Measurements from ENCODE around the gene TCF21. TPM values are rescaled to one million over a fixed set of nuclear protein-coding genes. Genes with fewer than 3 reads are reported as not detected.
A peak's percentile ranks its signal among the peaks of the same experiment; 100 is the strongest.

The TCF21 gene
- total RNA-seq, 2 donors from 2014 or later, result 4.9 to 9.7 TPM

- Histone ChIP-seq H3K27ac (peak overlapping the region; percentile 30 to 83), H3K36me3 (no peaks in the 10 kb centered on the region), H3K4me3 (no peak overlapping the region), H3K4me1 (replicated peaks) (no peaks in the 10 kb centered on the region), H3K27me3 (replicated peaks; ENCODE audit: insufficient read depth) (peaks cover 8% of the 10 kb centered on the region), H3K9me3 (no peaks in the 10 kb centered on the region)
- no peak for DNase-seq (ENCODE audit: low spot score)
- intact Hi-C loops (cut with DNase I), result no loop called here
- TF ChIP-seq POLR2AphosphoS5 (IDR thresholded peaks at IDR 0.05) (no peak), POLR2A (IDR thresholded peaks at IDR 0.05) (no peak)
- TF ChIP-seq, protein P1, sequence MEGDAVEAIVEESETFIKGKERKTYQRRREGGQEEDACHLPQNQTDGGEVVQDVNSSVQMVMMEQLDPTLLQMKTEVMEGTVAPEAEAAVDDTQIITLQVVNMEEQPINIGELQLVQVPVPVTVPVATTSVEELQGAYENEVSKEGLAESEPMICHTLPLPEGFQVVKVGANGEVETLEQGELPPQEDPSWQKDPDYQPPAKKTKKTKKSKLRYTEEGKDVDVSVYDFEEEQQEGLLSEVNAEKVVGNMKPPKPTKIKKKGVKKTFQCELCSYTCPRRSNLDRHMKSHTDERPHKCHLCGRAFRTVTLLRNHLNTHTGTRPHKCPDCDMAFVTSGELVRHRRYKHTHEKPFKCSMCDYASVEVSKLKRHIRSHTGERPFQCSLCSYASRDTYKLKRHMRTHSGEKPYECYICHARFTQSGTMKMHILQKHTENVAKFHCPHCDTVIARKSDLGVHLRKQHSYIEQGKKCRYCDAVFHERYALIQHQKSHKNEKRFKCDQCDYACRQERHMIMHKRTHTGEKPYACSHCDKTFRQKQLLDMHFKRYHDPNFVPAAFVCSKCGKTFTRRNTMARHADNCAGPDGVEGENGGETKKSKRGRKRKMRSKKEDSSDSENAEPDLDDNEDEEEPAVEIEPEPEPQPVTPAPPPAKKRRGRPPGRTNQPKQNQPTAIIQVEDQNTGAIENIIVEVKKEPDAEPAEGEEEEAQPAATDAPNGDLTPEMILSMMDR (IDR thresholded peaks at IDR 0.05), result no peak
- WGBS, result 41% methylated on average over 4 of the region's 4 CpGs
Observed at GRCh38 chr6:133887156-133887879, 1.6 kb upstream of the TCF21 start.

- Histone ChIP-seq H3K9me3 (no peaks in the 10 kb centered on the region), H3K4me1 (replicated peaks) (no peaks in the 10 kb centered on the region), H3K27ac (peak overlapping the region; percentile 30 to 83), H3K27me3 (replicated peaks; ENCODE audit: insufficient read depth) (peaks cover 8% of the 10 kb centered on the region), H3K4me3 (no peak overlapping the region), H3K36me3 (no peaks in the 10 kb centered on the region)
- WGBS, result 77% methylated on average over 1 of the region's 1 CpG
- intact Hi-C loops (cut with DNase I), result no loop called here
- no peak for TF ChIP-seq POLR2A (IDR thresholded peaks at IDR 0.05)
- no peak for TF ChIP-seq POLR2AphosphoS5 (IDR thresholded peaks at IDR 0.05)
- TF ChIP-seq, protein P1 (IDR thresholded peaks at IDR 0.05), result no peak
- DNase-seq (ENCODE audit: low spot score), result no peak
Observed at GRCh38 chr6:133887880-133888230, 1.1 kb upstream of the TCF21 start.

GRCh38 chr6:133889557-133890403, 867 bp downstream of the TCF21 start:
- WGBS, result 12% methylated on average over 54 of the region's 56 CpGs
- DNase-seq (ENCODE audit: low spot score), result no peak
- Histone ChIP-seq H3K27ac (peak overlapping the region; percentile 76 to 83), H3K36me3 (no peaks in the 10 kb centered on the region), H3K4me3 (peak overlapping the region; percentile 27 to 37), H3K9me3 (no peaks in the 10 kb centered on the region), H3K27me3 (replicated peaks; ENCODE audit: insufficient read depth) (peaks cover 14% of the 10 kb centered on the region), H3K4me1 (replicated peaks) (no peaks in the 10 kb centered on the region)
- TF ChIP-seq, protein P1 (IDR thresholded peaks at IDR 0.05), result no peak
- no peak for TF ChIP-seq POLR2A (IDR thresholded peaks at IDR 0.05)
- TF ChIP-seq POLR2AphosphoS5 (IDR thresholded peaks at IDR 0.05), result no peak
- intact Hi-C loops (cut with DNase I), result loop anchor here (2.0 to 10.0 kb wide), 3 partner anchors 27 to 1075 kb away; partner anchors contain the start of genes EYA4 and RPS12

DNA sequence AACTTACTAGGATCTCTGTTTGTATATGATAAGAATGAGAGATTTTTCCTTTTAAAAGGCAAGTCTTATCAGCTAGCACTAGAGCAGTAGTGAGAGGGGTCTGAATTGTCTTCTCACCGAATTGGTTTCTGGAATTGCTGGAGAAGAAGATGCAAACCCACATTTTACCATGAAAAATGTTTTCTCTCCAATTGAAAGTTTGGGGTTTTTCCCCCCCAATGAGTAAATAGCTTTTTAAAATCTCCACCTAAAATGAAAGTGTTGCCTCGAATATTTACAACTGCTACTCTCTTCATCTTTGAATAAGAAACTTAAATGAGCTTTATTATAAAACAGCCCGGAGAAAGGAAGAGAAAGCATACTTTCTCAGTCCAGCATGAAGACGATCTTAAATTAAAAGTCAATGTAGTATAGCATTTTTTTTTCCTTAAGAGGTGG, 1.8 kb downstream of the TCF21 start:
- 1% methylated on average over 4 of the region's 4 CpGs for WGBS
- H3K9me3 ChIP-seq, result no peaks in the 10 kb centered on the region
- peaks cover 17% of the 10 kb centered on the region for H3K27me3 ChIP-seq (replicated peaks; ENCODE audit: insufficient read depth)
- peak overlapping the region; percentile 27 to 37 for H3K4me3 ChIP-seq
- no peaks in the 10 kb centered on the region for H3K36me3 ChIP-seq
- intact Hi-C loops (cut with DNase I), result loop anchor here (2.0 to 10.0 kb wide), 3 partner anchors 26 to 1076 kb away; partner anchors contain the start of genes EYA4 and RPS12
- DNase-seq (ENCODE audit: low spot score), result no peak
- peak overlapping the region; percentile 76 to 83 for H3K27ac ChIP-seq
- H3K4me1 ChIP-seq (replicated peaks), result no peaks in the 10 kb centered on the region
- TF ChIP-seq POLR2AphosphoS5 (IDR thresholded peaks at IDR 0.05) (no peak), POLR2A (IDR thresholded peaks at IDR 0.05) (no peak)
- TF ChIP-seq, protein P1 (IDR thresholded peaks at IDR 0.05), result no peak
